HepG2 (cell line): ENCODE results near the gene SPATC1L. TPM values are rescaled to one million over a fixed set of nuclear protein-coding genes. Genes with fewer than 3 reads are reported as not detected.

Experiments
- ATAC-seq: fragments of 200-7000 bp; cut with Tn5 transposase; 3 replicates; pipeline ENCODE4 v1.9.1; 2020; ENCODE audit warnings: mild to moderate bottlenecking, moderate library complexity
- BruUV-seq: library from RNA; stranded (reverse); fragments of 400-500 nt; replicated peaks from 2 replicates; lab custom pipeline; 2021; lab: Mats Ljungman, UMichigan
- CTCF ChIA-PET: fragments of 300-600 bp; formaldehyde crosslinking; extraction: SDS; loops from one replicate; lab custom pipeline; 2021; ENCODE audit warnings: low total read pairs, inconsistent platforms, low intra/inter-chr PET ratio; lab: Yijun Ruan, JAX
- POLR2A ChIA-PET: fragments of 350-600 bp; sonication (Branson Sonifier 250); formaldehyde crosslinking; loops from one replicate; lab custom pipeline; 2020; ENCODE audit warnings: antibody characterized with exemption, inconsistent platforms; lab: Yijun Ruan, JAX
- DNase-seq: peaks from one replicate; pipeline ENCODE4 v3.0.0-alpha.2; 2015; ENCODE audit warnings: low spot score
- FAIRE-seq: peaks from 3 replicates; lab custom pipeline; 2011; peaks lifted over from hg19 to GRCh38; lab: Jason Lieb, UNC
- H2AFZ ChIP-seq: one replicate; pipeline ENCODE4 v1.6.1; 2011; ENCODE audit warnings: low read length, inconsistent platforms
- H3K27ac ChIP-seq: fragments of 300-600 bp; 3 replicates; pipeline ENCODE4 v1.8.0; 2011; ENCODE audit warnings: mixed run types, mild to moderate bottlenecking, mixed read lengths, low read length, inconsistent platforms; ENCODE audit not compliant: insufficient read depth; ENCODE audit errors: extremely low read length
- H3K27me3 ChIP-seq, 2 experiments: fragments of 200-600 bp in 1 of 2; 2 replicates in 1 of 2; 3 replicates in 1 of 2; pipeline versions ENCODE4 v1.6.0 to v1.8.0; 2011; ENCODE audit warnings: low read length in 2 of 2, mild to moderate bottlenecking in 2 of 2, moderate library complexity in 2 of 2, inconsistent platforms in 1 of 2; ENCODE audit not compliant: insufficient read depth in 2 of 2, control insufficient read depth in 1 of 2
- H3K36me3 ChIP-seq, 2 experiments: fragments of 200-600 bp in 1 of 2; replicated peaks in 1 of 2; 2 replicates in 1 of 2; 3 replicates in 1 of 2; pipeline versions ENCODE4 v1.5.1 to v1.8.0; 2011; ENCODE audit warnings: low read length in 2 of 2, inconsistent platforms in 1 of 2; ENCODE audit not compliant: insufficient read depth in 2 of 2, control insufficient read depth in 1 of 2
- H3K4me1 ChIP-seq: 2 replicates; pipeline ENCODE4 v1.5.1; 2012; ENCODE audit warnings: low read length, inconsistent platforms; ENCODE audit not compliant: insufficient read depth
- H3K4me2 ChIP-seq: 2 replicates; pipeline ENCODE4 v1.6.0; 2011; ENCODE audit warnings: low read depth, low read length, inconsistent platforms
- H3K4me3 ChIP-seq, 3 experiments: fragments of 200-600 bp in 1 of 3; sonication (generic), shearing (Covaris generic) in 1 of 3; replicated peaks in 1 of 3; 2 replicates each; pipeline ENCODE4 v1.5.1; 2011 to 2016; ENCODE audit warnings: low read length in 3 of 3, inconsistent platforms in 2 of 3, low read depth in 2 of 3, mild to moderate bottlenecking in 2 of 3, control low read depth in 1 of 3, mixed read lengths in 1 of 3; ENCODE audit not compliant: insufficient read depth in 1 of 3
- H3K79me2 ChIP-seq: one replicate; pipeline ENCODE4 v1.6.1; 2011; ENCODE audit warnings: low read length, inconsistent platforms; ENCODE audit not compliant: insufficient read depth
- H3K9ac ChIP-seq: 2 replicates; pipeline ENCODE4 v1.6.0; 2011; ENCODE audit warnings: mild to moderate bottlenecking, low read depth, low read length, inconsistent platforms; ENCODE audit not compliant: insufficient read depth
- H3K9me3 ChIP-seq: 2 replicates; pipeline ENCODE4 v1.5.1; 2012; ENCODE audit warnings: mild to moderate bottlenecking, low read length
- H4K20me1 ChIP-seq: 2 replicates; pipeline ENCODE4 v1.6.0; 2011; ENCODE audit warnings: inconsistent platforms, mild to moderate bottlenecking, low read length, moderate library complexity; ENCODE audit not compliant: insufficient read depth
- SPEN ChIP-seq: sonication (generic); formaldehyde crosslinking; IDR thresholded peaks from 2 replicates; pipeline ENCODE4 v1.5.1; 2020; ENCODE audit warnings: low read depth, mild to moderate bottlenecking, missing genetic modification reagents
- THYN1 ChIP-seq: sonication (generic); formaldehyde crosslinking; IDR thresholded peaks from 2 replicates; pipeline ENCODE4 v1.8.1; 2023; ENCODE audit warnings: low read depth, mild to moderate bottlenecking, moderate library complexity, missing genetic modification reagents, borderline replicate concordance
- ZBTB38 ChIP-seq: sonication (generic); formaldehyde crosslinking; IDR thresholded peaks from 2 replicates; pipeline ENCODE4 v1.5.1; 2020; ENCODE audit warnings: mild to moderate bottlenecking, missing genetic modification reagents
- ZBTB7A ChIP-seq: sonication (generic); formaldehyde crosslinking; IDR thresholded peaks from 2 replicates; pipeline ENCODE4 v1.8.0; 2022; ENCODE audit warnings: mild to moderate bottlenecking, missing genetic modification reagents
- ZNF143 ChIP-seq: sonication (generic); formaldehyde crosslinking; IDR thresholded peaks from 2 replicates; pipeline ENCODE4 v1.4.0; 2020; ENCODE audit warnings: missing genetic modification reagents
- ZNF598 ChIP-seq: sonication (generic); formaldehyde crosslinking; IDR thresholded peaks from 2 replicates; pipeline ENCODE4 v1.5.1; 2020; ENCODE audit warnings: mild to moderate bottlenecking, missing genetic modification reagents, borderline replicate concordance
- WGBS: methylation state at CpG from one replicate; pipeline ENCODE4 v1.1.6; 2017; ENCODE audit warnings: low lambda C conversion rate; 5-methylcytosine and 5-hydroxymethylcytosine counted together
- in situ Hi-C: cut with HindIII; loops from 2 replicates; pipeline ENCODE4 v1.10.0; 2017; ENCODE audit warnings: low pct_unique_long_range_greater_than_20kb; ENCODE audit not compliant: extremely low pct_ligation_motif_present
- intact Hi-C: fragments of 100-400 bp; cut with micrococcal nuclease; formaldehyde crosslinking; loops from one replicate; pipeline ENCODE4 v1.10.0; 2022; ENCODE audit not compliant: unreplicated experiment
- polyA plus RNA-seq, 8 experiments: library from polyadenylated mRNA; depleted of rRNA in 3 of 8; stranded (reverse) in 7 of 8; unstranded in 1 of 8; fragments of >200 nt; fragmentation: Illumina TruSeq in 4 of 8; extraction: Trizol in 4 of 8; gene quantifications; 2 replicates each; pipeline versions ENCODE4 v1.2.1 to v1.2.3, GENCODE V29; 2011 to 2016; ENCODE audit warnings: low read depth in 4 of 8, missing spikeins in 1 of 8, mixed read lengths in 1 of 8; ENCODE audit not compliant: insufficient read depth in 1 of 8
- total RNA-seq, 5 experiments: library from RNA; depleted of rRNA; stranded (reverse); fragments of >200 nt; fragmentation: Illumina TruSeq; extraction: Trizol; gene quantifications; 2 replicates each; pipeline ENCODE4 v1.2.3, GENCODE V29; 2016; ENCODE audit warnings: low read depth in 1 of 5
- TF ChIP-seq, protein P1 (sequence below): sonication (generic); formaldehyde crosslinking; IDR thresholded peaks from 2 replicates; pipeline ENCODE4 v1.4.0; 2020; ENCODE audit warnings: missing genetic modification reagents, borderline replicate concordance
- TF ChIP-seq, protein P2 (sequence below): sonication (generic); formaldehyde crosslinking; IDR thresholded peaks from 2 replicates; pipeline ENCODE4 v1.8.1; 2022; ENCODE audit warnings: low read depth, mild to moderate bottlenecking, missing genetic modification reagents

Gene SPATC1L
- total and polyA plus RNA-seq, 2 of the 13 experiments (the other 11 are each of a cell fraction or from before 2014, with no cell fraction given), result 1.4 to 3.3 TPM

DNA sequence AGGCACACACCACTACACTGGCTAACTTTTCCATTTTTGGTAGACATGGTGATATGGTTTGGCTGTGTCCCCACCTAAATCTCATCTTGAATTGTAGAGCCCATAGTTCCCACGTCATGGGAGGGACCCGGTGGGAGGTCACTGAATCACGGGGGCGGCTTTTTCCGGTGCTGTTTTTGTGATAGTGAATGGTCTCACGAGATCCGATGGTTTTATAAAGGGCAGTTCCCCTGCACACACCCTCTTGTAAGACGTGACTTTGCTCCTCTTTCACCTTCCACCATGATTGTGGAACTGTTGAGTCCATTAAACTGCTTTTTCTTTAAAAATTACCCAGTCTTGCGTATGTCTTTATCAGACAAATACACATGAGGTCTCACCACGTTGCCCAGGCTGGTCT is 27.6 kb downstream of the SPATC1L start:
- Histone ChIP-seq H3K4me2 (no peak overlapping the region), H3K4me3 (no peak overlapping the region), H3K36me3 (peaks cover 0 to 10% of the 10 kb centered on the region in 2 experiments; a peak in 1 of 5 replicates), H3K9ac (no peak overlapping the region), H3K9me3 (no peaks in the 10 kb centered on the region), H3K79me2 (peaks cover 23% of the 10 kb centered on the region), H3K27ac (no peak overlapping the region), H2AFZ (no peak overlapping the region), H3K27me3 (no peaks in the 10 kb centered on the region; a peak in 2 of 5 replicates), H3K4me1 (peaks cover 40% of the 10 kb centered on the region), H4K20me1 (peaks cover 8% of the 10 kb centered on the region; the same call in 1 of the 2 replicates)
- no TSS peak for BruUV-seq
- DNase-seq (no peak), FAIRE-seq (no peak), ATAC-seq (no peak)
- no peak for TF ChIP-seq THYN1 (CRISPR knock-in tag)
- TF ChIP-seq, protein P1, sequence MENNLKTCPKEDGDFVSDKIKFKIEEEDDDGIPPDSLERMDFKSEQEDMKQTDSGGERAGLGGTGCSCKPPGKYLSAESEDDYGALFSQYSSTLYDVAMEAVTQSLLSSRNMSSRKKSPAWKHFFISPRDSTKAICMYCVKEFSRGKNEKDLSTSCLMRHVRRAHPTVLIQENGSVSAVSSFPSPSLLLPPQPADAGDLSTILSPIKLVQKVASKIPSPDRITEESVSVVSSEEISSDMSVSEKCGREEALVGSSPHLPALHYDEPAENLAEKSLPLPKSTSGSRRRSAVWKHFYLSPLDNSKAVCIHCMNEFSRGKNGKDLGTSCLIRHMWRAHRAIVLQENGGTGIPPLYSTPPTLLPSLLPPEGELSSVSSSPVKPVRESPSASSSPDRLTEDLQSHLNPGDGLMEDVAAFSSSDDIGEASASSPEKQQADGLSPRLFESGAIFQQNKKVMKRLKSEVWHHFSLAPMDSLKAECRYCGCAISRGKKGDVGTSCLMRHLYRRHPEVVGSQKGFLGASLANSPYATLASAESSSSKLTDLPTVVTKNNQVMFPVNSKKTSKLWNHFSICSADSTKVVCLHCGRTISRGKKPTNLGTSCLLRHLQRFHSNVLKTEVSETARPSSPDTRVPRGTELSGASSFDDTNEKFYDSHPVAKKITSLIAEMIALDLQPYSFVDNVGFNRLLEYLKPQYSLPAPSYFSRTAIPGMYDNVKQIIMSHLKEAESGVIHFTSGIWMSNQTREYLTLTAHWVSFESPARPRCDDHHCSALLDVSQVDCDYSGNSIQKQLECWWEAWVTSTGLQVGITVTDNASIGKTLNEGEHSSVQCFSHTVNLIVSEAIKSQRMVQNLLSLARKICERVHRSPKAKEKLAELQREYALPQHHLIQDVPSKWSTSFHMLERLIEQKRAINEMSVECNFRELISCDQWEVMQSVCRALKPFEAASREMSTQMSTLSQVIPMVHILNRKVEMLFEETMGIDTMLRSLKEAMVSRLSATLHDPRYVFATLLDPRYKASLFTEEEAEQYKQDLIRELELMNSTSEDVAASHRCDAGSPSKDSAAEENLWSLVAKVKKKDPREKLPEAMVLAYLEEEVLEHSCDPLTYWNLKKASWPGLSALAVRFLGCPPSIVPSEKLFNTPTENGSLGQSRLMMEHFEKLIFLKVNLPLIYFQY (CRISPR knock-in tag), result no peak
- 95% methylated on average over 10 of the region's 10 CpGs for WGBS
- in situ Hi-C loops, result no loop called here
- ChIA-PET CTCF (no interaction called here), POLR2A (no interaction called here)
- intact Hi-C loops, result loop anchor here (5.0 kb wide), 1 partner anchor 71 kb away; the partner anchor contains the start of gene LSS

DNA sequence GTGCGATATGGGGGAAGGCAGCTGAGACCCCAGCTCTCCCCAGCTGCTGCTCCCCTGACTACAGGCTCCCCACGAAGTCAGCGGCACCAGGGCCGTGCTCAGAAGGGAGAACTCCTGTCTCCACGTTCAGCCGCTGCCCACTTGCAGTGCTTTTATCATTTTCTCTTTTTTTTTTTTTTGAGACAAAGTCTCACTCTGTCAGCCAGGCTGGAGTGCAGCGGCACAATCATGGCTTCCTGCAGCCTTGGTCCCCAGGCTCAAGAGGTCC is 27.9 kb downstream of the SPATC1L start:
- peak overlapping the region; percentile 83 for H3K27ac ChIP-seq
- CTCF ChIA-PET, result no interaction called here
- TF ChIP-seq ZBTB38 (CRISPR knock-in tag) (0 out of 2 replicates have a peak, but pooled peaks have one; percentile 7), ZNF598 (no peak), SPEN (CRISPR knock-in tag) (no peak), ZNF143 (CRISPR knock-in tag) (no peak), ZBTB7A (CRISPR knock-in tag) (no peak)
- TF ChIP-seq, protein P2, sequence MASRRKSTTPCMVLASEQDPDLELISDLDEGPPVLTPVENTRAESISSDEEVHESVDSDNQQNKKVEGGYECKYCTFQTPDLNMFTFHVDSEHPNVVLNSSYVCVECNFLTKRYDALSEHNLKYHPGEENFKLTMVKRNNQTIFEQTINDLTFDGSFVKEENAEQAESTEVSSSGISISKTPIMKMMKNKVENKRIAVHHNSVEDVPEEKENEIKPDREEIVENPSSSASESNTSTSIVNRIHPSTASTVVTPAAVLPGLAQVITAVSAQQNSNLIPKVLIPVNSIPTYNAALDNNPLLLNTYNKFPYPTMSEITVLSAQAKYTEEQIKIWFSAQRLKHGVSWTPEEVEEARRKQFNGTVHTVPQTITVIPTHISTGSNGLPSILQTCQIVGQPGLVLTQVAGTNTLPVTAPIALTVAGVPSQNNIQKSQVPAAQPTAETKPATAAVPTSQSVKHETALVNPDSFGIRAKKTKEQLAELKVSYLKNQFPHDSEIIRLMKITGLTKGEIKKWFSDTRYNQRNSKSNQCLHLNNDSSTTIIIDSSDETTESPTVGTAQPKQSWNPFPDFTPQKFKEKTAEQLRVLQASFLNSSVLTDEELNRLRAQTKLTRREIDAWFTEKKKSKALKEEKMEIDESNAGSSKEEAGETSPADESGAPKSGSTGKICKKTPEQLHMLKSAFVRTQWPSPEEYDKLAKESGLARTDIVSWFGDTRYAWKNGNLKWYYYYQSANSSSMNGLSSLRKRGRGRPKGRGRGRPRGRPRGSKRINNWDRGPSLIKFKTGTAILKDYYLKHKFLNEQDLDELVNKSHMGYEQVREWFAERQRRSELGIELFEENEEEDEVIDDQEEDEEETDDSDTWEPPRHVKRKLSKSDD (CRISPR knock-in tag), result peak; percentile 61; the same call in 1 of the 2 replicates

More for the DNA sequence above, 27.9 kb downstream of the SPATC1L start:
- H3K9ac ChIP-seq, result peak overlapping the region; percentile 86
- WGBS, result 89% methylated on average over 7 of the region's 7 CpGs
- H3K36me3 ChIP-seq, result peaks cover 0 to 10% of the 10 kb centered on the region in 2 experiments; a peak in 1 of 5 replicates
- H4K20me1 ChIP-seq, result peaks cover 8% of the 10 kb centered on the region; the same call in 1 of the 2 replicates
- H3K4me3 ChIP-seq, result peak overlapping the region in 1 of 3 experiments; percentile 96; a peak in 1 of 6 replicates
- H3K27me3 ChIP-seq, result no peaks in the 10 kb centered on the region; a peak in 2 of 5 replicates
- POLR2A ChIA-PET, result interaction anchor here (1.7 kb wide), 1 partner anchor 13 kb away, joined by 10 read pairs; no protein-coding TSS in a partner anchor
- FAIRE-seq (no peak), ATAC-seq (no peak), DNase-seq (no peak)
- intact Hi-C loops (loop anchor here (5.0 kb wide), 1 partner anchor 71 kb away; the partner anchor contains the start of gene LSS), in situ Hi-C loops (no loop called here)
- no peaks in the 10 kb centered on the region for H3K9me3 ChIP-seq
- H3K79me2 ChIP-seq, result peaks cover 23% of the 10 kb centered on the region
- no peak overlapping the region for H3K4me2 ChIP-seq
- peaks cover 40% of the 10 kb centered on the region for H3K4me1 ChIP-seq
- BruUV-seq, result no TSS peak
- no peak overlapping the region for H2AFZ ChIP-seq
